HEK293 (cell line): ENCODE measurements around the gene RCC1.

ENCODE experiments used
- CTCF ChIA-PET: fragments of 350-600 bp; formaldehyde crosslinking; extraction: SDS; loops from one replicate; lab custom pipeline; 2021; ENCODE audit warnings: antibody characterized with exemption; lab: Yijun Ruan, JAX
- POLR2A ChIA-PET: fragments of 300-600 bp; formaldehyde crosslinking; extraction: SDS; loops from one replicate; lab custom pipeline; 2020; ENCODE audit warnings: antibody characterized with exemption, inconsistent platforms; lab: Yijun Ruan, JAX
- H3K27ac ChIP-seq: fragments of 200-500 bp; sonication (Bioruptor generic); 2 replicates; pipeline ENCODE4 v1.5.1; 2014; ENCODE audit warnings: low read depth, low read length, control low read depth, inconsistent platforms; ENCODE audit errors: extremely low read depth
- H3K36me3 ChIP-seq, 2 experiments: fragments of 200-500 bp in 1 of 2; sonication (Bioruptor generic) in 1 of 2; 1 replicate in 1 of 2; 2 replicates in 1 of 2; pipeline ENCODE4 v1.5.1; 2014 to 2017; ENCODE audit warnings: inconsistent platforms in 2 of 2, low read length in 2 of 2; ENCODE audit not compliant: control insufficient read depth in 2 of 2, insufficient read depth in 1 of 2
- H3K4me1 ChIP-seq: fragments of 200-500 bp; sonication (Bioruptor generic); 2 replicates; pipeline ENCODE4 v1.5.1; 2014; ENCODE audit warnings: mild to moderate bottlenecking, low read length, inconsistent platforms; ENCODE audit not compliant: control insufficient read depth, insufficient read depth
- H3K4me3 ChIP-seq: 2 replicates; pipeline ENCODE4 v1.5.1; 2011; ENCODE audit warnings: low read depth, mild to moderate bottlenecking, control low read depth, low read length, moderate library complexity
- H3K9me3 ChIP-seq: fragments of 200-500 bp; sonication (Bioruptor generic); 2 replicates; pipeline ENCODE4 v1.5.1; 2014; ENCODE audit warnings: low read depth, low read length, inconsistent platforms; ENCODE audit not compliant: control insufficient read depth, insufficient read depth
- GLIS2 ChIP-seq: fragments of 450-650 bp; formaldehyde crosslinking; IDR thresholded peaks from 2 replicates; pipeline ENCODE4 v1.5.1; 2016; ENCODE audit warnings: missing biosample characterization, missing genetic modification characterization
- KLF16 ChIP-seq: fragments of 450-650 bp; formaldehyde crosslinking; IDR thresholded peaks from 2 replicates; pipeline ENCODE4 v1.5.1; 2017; ENCODE audit warnings: missing biosample characterization, missing genetic modification characterization
- MEIS1 ChIP-seq: sonication (generic); formaldehyde crosslinking; IDR thresholded peaks from 2 replicates; pipeline ENCODE4 v1.8.1; 2022; ENCODE audit warnings: missing genetic modification reagents, mild to moderate bottlenecking, borderline replicate concordance
- ZNF292 ChIP-seq: fragments of 450-650 bp; formaldehyde crosslinking; IDR thresholded peaks from 2 replicates; pipeline ENCODE4 v1.5.1; 2016; ENCODE audit warnings: low read depth, missing biosample characterization, missing genetic modification characterization, borderline replicate concordance
- ZNF341 ChIP-seq: fragments of 450-650 bp; formaldehyde crosslinking; IDR thresholded peaks from 2 replicates; pipeline ENCODE4; 2016; ENCODE audit warnings: low read depth, missing biosample characterization, missing genetic modification characterization
- ZNF391 ChIP-seq: fragments of 450-650 bp; formaldehyde crosslinking; IDR thresholded peaks from 2 replicates; pipeline ENCODE4 v1.5.1; 2016; ENCODE audit warnings: low read depth, missing biosample characterization, missing genetic modification characterization, borderline replicate concordance
- ZNF404 ChIP-seq: fragments of 450-650 bp; formaldehyde crosslinking; IDR thresholded peaks from 2 replicates; pipeline ENCODE4 v1.5.1; 2017; ENCODE audit warnings: missing biosample characterization, missing genetic modification characterization
- ZNF521 ChIP-seq: fragments of 450-650 bp; formaldehyde crosslinking; IDR thresholded peaks from 2 replicates; pipeline ENCODE4 v1.5.1; 2017; ENCODE audit warnings: missing biosample characterization, mild to moderate bottlenecking, missing genetic modification characterization
- ZNF529 ChIP-seq: fragments of 450-650 bp; formaldehyde crosslinking; IDR thresholded peaks from 2 replicates; pipeline ENCODE4 v1.5.1; 2017; ENCODE audit warnings: missing genetic modification characterization, missing biosample characterization; ENCODE audit not compliant: insufficient replicate concordance
- ZNF701 ChIP-seq: fragments of 450-650 bp; formaldehyde crosslinking; IDR thresholded peaks from 2 replicates; pipeline ENCODE4 v1.5.1; 2016; ENCODE audit warnings: missing biosample characterization, missing genetic modification characterization
- ZNF747 ChIP-seq: fragments of 450-650 bp; formaldehyde crosslinking; IDR thresholded peaks from 2 replicates; pipeline ENCODE4 v1.5.1; 2016; ENCODE audit warnings: missing biosample characterization, missing genetic modification characterization
- ZNF777 ChIP-seq: fragments of 450-650 bp; formaldehyde crosslinking; IDR thresholded peaks from 2 replicates; pipeline ENCODE4 v1.5.1; 2017; ENCODE audit warnings: missing biosample characterization, missing genetic modification characterization, borderline replicate concordance
- ZXDB ChIP-seq: fragments of 450-650 bp; formaldehyde crosslinking; IDR thresholded peaks from 2 replicates; pipeline ENCODE4 v1.5.1; 2016; ENCODE audit warnings: missing biosample characterization, missing genetic modification characterization
- TF ChIP-seq, protein P1 (sequence below): fragments of 450-650 bp; formaldehyde crosslinking; IDR thresholded peaks from 2 replicates; pipeline ENCODE4 v1.5.1; 2016; ENCODE audit warnings: missing biosample characterization, missing genetic modification characterization, low read depth
- TF ChIP-seq, protein P2 (sequence below): fragments of 450-650 bp; formaldehyde crosslinking; IDR thresholded peaks from 2 replicates; pipeline ENCODE4 v1.5.1; 2016; ENCODE audit warnings: missing biosample characterization, missing genetic modification characterization
- TF ChIP-seq, protein P3 (sequence below): fragments of 450-650 bp; formaldehyde crosslinking; IDR thresholded peaks from 2 replicates; pipeline ENCODE4 v1.5.1; 2016; ENCODE audit warnings: missing biosample characterization, missing genetic modification characterization

RCC1 gene

DNA sequence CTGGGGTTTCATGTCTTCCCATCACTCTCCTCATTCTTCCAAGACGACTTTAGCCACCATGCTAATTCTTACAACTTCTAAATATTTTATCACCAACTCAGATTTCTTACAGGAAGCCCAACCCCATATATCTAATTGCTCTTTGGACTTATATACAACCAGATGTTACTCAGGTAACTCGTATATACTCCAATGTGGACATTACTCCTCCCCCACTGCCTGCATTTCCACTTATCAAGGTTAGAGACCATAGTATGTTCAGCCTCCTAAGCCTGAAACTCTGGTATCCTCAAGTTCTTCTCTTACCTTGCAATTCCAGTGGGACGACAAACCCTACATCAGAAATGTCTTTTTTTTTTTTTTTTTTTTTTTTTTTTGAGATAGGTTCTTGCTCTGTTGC, 2.7 kb upstream of the RCC1 start (continued):
- TF ChIP-seq ZNF292 (tag by site-specific recombination) (no peak), ZNF521 (tag by site-specific recombination) (no peak), MEIS1 (CRISPR knock-in tag) (no peak), ZNF777 (tag by site-specific recombination) (no peak), ZNF404 (no peak), ZNF529 (tag by site-specific recombination) (no peak)
- TF ChIP-seq, protein P1, sequence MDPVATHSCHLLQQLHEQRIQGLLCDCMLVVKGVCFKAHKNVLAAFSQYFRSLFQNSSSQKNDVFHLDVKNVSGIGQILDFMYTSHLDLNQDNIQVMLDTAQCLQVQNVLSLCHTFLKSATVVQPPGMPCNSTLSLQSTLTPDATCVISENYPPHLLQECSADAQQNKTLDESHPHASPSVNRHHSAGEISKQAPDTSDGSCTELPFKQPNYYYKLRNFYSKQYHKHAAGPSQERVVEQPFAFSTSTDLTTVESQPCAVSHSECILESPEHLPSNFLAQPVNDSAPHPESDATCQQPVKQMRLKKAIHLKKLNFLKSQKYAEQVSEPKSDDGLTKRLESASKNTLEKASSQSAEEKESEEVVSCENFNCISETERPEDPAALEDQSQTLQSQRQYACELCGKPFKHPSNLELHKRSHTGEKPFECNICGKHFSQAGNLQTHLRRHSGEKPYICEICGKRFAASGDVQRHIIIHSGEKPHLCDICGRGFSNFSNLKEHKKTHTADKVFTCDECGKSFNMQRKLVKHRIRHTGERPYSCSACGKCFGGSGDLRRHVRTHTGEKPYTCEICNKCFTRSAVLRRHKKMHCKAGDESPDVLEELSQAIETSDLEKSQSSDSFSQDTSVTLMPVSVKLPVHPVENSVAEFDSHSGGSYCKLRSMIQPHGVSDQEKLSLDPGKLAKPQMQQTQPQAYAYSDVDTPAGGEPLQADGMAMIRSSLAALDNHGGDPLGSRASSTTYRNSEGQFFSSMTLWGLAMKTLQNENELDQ (tag by site-specific recombination): no peak

DNA sequence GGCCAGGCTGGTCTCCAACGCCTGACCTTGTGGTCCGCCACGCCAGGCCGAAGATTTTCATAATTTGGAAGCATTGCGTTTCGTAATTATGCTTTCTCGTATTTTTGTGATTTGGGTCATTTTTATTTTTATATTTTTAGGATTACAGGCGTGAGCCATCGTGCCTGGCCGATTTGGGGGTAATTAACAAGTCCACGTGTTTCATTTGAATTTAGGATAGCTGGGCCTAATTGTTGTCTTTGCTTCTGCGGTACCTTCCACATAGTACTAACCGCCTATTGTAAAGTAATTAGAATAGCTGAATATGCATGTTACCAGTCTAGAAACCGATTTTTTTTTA, 1.0 kb downstream of the RCC1 start:
- ChIA-PET CTCF (interaction anchor here (0.7 kb wide), 1 partner anchor 1060 kb away, joined by 3 read pairs; no protein-coding TSS in a partner anchor), POLR2A (interaction anchor here (0.7 to 4.0 kb wide), 9 partner anchors 9 to 378 kb away, joined by 3 to 34 read pairs (median 5); no protein-coding TSS in a partner anchor)
- H3K4me1 ChIP-seq: no peaks in the 10 kb centered on the region; the same call in 1 of the 2 replicates

DNA sequence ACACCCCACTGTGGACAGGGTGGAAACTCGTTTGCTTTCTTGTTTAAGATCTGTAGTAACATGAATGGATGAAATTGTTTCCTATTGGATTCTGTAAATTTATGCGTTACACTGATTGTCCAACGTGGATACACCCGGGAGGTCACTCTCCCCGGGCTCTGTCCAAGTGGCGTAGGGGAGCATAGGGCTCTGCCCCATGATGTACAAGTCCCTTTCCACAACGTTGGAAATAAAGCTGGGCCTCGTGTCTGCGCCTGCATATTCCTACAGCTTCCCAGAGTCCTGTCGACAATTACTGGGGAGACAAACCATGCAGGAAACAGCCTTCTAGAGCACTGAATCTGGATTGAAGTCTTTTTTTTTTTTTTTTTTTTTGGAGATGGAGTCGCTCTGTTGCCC, 1.4 kb downstream of the RCC1 start:
- CTCF ChIA-PET: interaction anchor here (0.7 kb wide), 1 partner anchor 1060 kb away, joined by 3 read pairs; no protein-coding TSS in a partner anchor
- TF ChIP-seq GLIS2: no peak
- TF ChIP-seq, protein P2, sequence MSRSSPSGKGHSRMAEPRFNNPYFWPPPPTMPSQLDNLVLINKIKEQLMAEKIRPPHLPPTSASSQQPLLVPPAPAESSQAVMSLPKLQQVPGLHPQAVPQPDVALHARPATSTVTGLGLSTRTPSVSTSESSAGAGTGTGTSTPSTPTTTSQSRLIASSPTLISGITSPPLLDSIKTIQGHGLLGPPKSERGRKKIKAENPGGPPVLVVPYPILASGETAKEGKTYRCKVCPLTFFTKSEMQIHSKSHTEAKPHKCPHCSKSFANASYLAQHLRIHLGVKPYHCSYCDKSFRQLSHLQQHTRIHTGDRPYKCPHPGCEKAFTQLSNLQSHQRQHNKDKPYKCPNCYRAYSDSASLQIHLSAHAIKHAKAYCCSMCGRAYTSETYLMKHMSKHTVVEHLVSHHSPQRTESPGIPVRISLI: peak; percentile 58; the same call in 1 of the 2 replicates
- 0 out of 2 replicates have a peak, but pooled peaks have one; percentile 13 for TF ChIP-seq ZXDB (tag by site-specific recombination)
- TF ChIP-seq ZNF701 (tag by site-specific recombination): no peak
- TF ChIP-seq ZNF747: no peak
- TF ChIP-seq, protein P3, sequence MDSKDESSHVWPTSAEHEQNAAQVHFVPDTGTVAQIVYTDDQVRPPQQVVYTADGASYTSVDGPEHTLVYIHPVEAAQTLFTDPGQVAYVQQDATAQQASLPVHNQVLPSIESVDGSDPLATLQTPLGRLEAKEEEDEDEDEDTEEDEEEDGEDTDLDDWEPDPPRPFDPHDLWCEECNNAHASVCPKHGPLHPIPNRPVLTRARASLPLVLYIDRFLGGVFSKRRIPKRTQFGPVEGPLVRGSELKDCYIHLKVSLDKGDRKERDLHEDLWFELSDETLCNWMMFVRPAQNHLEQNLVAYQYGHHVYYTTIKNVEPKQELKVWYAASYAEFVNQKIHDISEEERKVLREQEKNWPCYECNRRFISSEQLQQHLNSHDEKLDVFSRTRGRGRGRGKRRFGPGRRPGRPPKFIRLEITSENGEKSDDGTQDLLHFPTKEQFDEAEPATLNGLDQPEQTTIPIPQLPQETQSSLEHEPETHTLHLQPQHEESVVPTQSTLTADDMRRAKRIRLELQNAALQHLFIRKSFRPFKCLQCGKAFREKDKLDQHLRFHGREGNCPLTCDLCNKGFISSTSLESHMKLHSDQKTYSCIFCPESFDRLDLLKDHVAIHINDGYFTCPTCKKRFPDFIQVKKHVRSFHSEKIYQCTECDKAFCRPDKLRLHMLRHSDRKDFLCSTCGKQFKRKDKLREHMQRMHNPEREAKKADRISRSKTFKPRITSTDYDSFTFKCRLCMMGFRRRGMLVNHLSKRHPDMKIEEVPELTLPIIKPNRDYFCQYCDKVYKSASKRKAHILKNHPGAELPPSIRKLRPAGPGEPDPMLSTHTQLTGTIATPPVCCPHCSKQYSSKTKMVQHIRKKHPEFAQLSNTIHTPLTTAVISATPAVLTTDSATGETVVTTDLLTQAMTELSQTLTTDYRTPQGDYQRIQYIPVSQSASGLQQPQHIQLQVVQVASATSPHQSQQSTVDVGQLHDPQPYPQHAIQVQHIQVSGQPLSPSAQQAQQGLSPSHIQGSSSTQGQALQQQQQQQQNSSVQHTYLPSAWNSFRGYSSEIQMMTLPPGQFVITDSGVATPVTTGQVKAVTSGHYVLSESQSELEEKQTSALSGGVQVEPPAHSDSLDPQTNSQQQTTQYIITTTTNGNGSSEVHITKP (tag by site-specific recombination): peak; percentile 81
- TF ChIP-seq ZNF341 (tag by site-specific recombination): peak; percentile 43; the same call in 1 of the 2 replicates
- no peak for TF ChIP-seq ZNF391 (tag by site-specific recombination)

More for the DNA sequence above, 1.0 kb downstream of the RCC1 start:
- peaks cover 9 to 56% of the 10 kb centered on the region in 2 experiments; a peak in 2 of 3 replicates for H3K36me3 ChIP-seq
- TF ChIP-seq KLF16 (tag by site-specific recombination): peak; percentile 43; the same call in 1 of the 2 replicates
- TF ChIP-seq, protein P1 (tag by site-specific recombination): no peak
- H3K9me3 ChIP-seq: no peaks in the 10 kb centered on the region
- peak overlapping the region; percentile 79 for H3K4me3 ChIP-seq
- H3K27ac ChIP-seq: peak overlapping the region; percentile 86

More for the DNA sequence above, 1.4 kb downstream of the RCC1 start:
- Histone ChIP-seq H3K4me3 (peak overlapping the region; percentile 79), H3K27ac (peak overlapping the region; percentile 86), H3K36me3 (peaks cover 9 to 59% of the 10 kb centered on the region in 2 experiments; a peak in 2 of 3 replicates), H3K9me3 (no peaks in the 10 kb centered on the region), H3K4me1 (no peaks in the 10 kb centered on the region; the same call in 1 of the 2 replicates)
- POLR2A ChIA-PET: interaction anchor here (0.7 to 4.0 kb wide), 7 partner anchors 9 to 378 kb away, joined by 3 to 34 read pairs (median 5); no protein-coding TSS in a partner anchor
